OCI-LY1 (cell line): ENCODE measurements around the gene LDAH.

Experiments
- H2AFZ ChIP-seq: fragments of 200-600 bp; sonication (generic), shearing (Covaris generic); 2 replicates; pipeline ENCODE4 v1.6.0; 2014; ENCODE audit warnings: antibody characterized with exemption, mild to moderate bottlenecking, low read length
- H3F3A ChIP-seq: fragments of 200-600 bp; sonication (generic), shearing (Covaris generic); 2 replicates; pipeline ENCODE4 v1.6.0; 2014; ENCODE audit warnings: mild to moderate bottlenecking, antibody characterized with exemption, low read length, moderate library complexity; ENCODE audit not compliant: insufficient read depth
- H3K27ac ChIP-seq: fragments of 200-600 bp; sonication (generic); 2 replicates; pipeline ENCODE4 v1.5.1; 2014; ENCODE audit warnings: low read length, mixed run types, mild to moderate bottlenecking, low read depth; ENCODE audit not compliant: poor library complexity, severe bottlenecking
- H3K27me3 ChIP-seq: fragments of 200-600 bp; sonication (generic); 2 replicates; pipeline ENCODE4 v1.6.0; 2014; ENCODE audit warnings: antibody characterized with exemption, mild to moderate bottlenecking, low read length, moderate library complexity; ENCODE audit not compliant: insufficient read depth
- H3K36me3 ChIP-seq: fragments of 200-600 bp; sonication (generic); 2 replicates; pipeline ENCODE4 v1.6.1; 2014; ENCODE audit warnings: mild to moderate bottlenecking, antibody characterized with exemption, low read length, moderate library complexity, mixed read lengths; ENCODE audit not compliant: insufficient read depth
- H3K4me1 ChIP-seq: fragments of 200-600 bp; sonication (generic); 2 replicates; pipeline ENCODE4 v1.5.1; 2014; ENCODE audit warnings: mild to moderate bottlenecking, low read length, moderate library complexity; ENCODE audit not compliant: insufficient read depth, severe bottlenecking
- H3K4me2 ChIP-seq: fragments of 200-600 bp; sonication (generic), shearing (Covaris generic); 2 replicates; pipeline ENCODE4 v1.6.1; 2014; ENCODE audit warnings: low read length
- H3K4me3 ChIP-seq: fragments of 200-600 bp; sonication (generic); 2 replicates; pipeline ENCODE4 v1.5.1; 2014; ENCODE audit warnings: low read length, low read depth, mild to moderate bottlenecking, mixed read lengths; ENCODE audit not compliant: poor library complexity, severe bottlenecking
- H3K79me2 ChIP-seq: fragments of 200-600 bp; shearing (Covaris generic); 2 replicates; pipeline ENCODE4 v1.6.1; 2016; ENCODE audit warnings: mixed run types, low read length, mixed read lengths; ENCODE audit not compliant: insufficient read depth
- H3K9ac ChIP-seq: fragments of 200-600 bp; sonication (generic), shearing (Covaris generic); 2 replicates; pipeline ENCODE4 v1.6.1; 2014; ENCODE audit warnings: mild to moderate bottlenecking, low read length, mixed read lengths
- H3K9me2 ChIP-seq: fragments of 200-600 bp; sonication (generic), shearing (Covaris generic); 2 replicates; pipeline ENCODE4 v1.6.1; 2014; ENCODE audit warnings: low read depth, mild to moderate bottlenecking, low read length, mixed read lengths
- H3K9me3 ChIP-seq: fragments of 200-600 bp; shearing (Covaris generic); 2 replicates; pipeline ENCODE4 v1.6.1; 2014; ENCODE audit warnings: low read length, mixed read lengths
- H4K20me1 ChIP-seq: fragments of 200-600 bp; sonication (generic), shearing (Covaris generic); 2 replicates; pipeline ENCODE4 v1.6.0; 2016; ENCODE audit warnings: mild to moderate bottlenecking, low read length; ENCODE audit not compliant: insufficient read depth
- CTCF ChIP-seq: fragments of 200-600 bp; sonication (generic), shearing (Covaris generic); IDR thresholded peaks from 2 replicates; pipeline ENCODE4 v1.5.1; 2017; ENCODE audit warnings: mild to moderate bottlenecking, antibody characterized with exemption, low read length, moderate library complexity, mixed read lengths
- EZH2 ChIP-seq: fragments of 200-600 bp; sonication (generic), shearing (Covaris generic); IDR thresholded peaks from 2 replicates; pipeline ENCODE4 v1.8.0; 2017; ENCODE audit warnings: borderline replicate concordance, mixed run types, mild to moderate bottlenecking, antibody characterized with exemption, low read length, moderate library complexity, mixed read lengths

LDAH gene

GRCh38 chr2:20766213-20766612 is 56.7 kb downstream of the LDAH start:
- H3K9me2 ChIP-seq = no peaks in the 10 kb centered on the region
- no peaks in the 10 kb centered on the region for H3F3A ChIP-seq
- no peaks in the 10 kb centered on the region for H3K79me2 ChIP-seq
- no peak overlapping the region for H2AFZ ChIP-seq
- no peaks in the 10 kb centered on the region for H3K9me3 ChIP-seq
- no peak overlapping the region for H3K4me3 ChIP-seq
- peaks cover 34% of the 10 kb centered on the region for H3K36me3 ChIP-seq
- no peaks in the 10 kb centered on the region for H3K27me3 ChIP-seq
- no peaks in the 10 kb centered on the region for H4K20me1 ChIP-seq
- peaks cover 19% of the 10 kb centered on the region for H3K4me1 ChIP-seq
- no peak overlapping the region for H3K9ac ChIP-seq
- no peak for TF ChIP-seq EZH2
- TF ChIP-seq CTCF = no peak
- no peak overlapping the region for H3K4me2 ChIP-seq
- no peak overlapping the region for H3K27ac ChIP-seq

- Histone ChIP-seq H4K20me1 (no peaks in the 10 kb centered on the region), H3K9ac (no peak overlapping the region), H3K9me2 (no peaks in the 10 kb centered on the region), H3F3A (no peaks in the 10 kb centered on the region), H3K4me2 (peak overlapping the region; percentile 3; the same call in 1 of the 2 replicates), H3K36me3 (peaks cover 40% of the 10 kb centered on the region), H3K4me1 (peaks cover 19% of the 10 kb centered on the region), H3K9me3 (no peaks in the 10 kb centered on the region), H3K27ac (peak overlapping the region; percentile 66), H3K79me2 (no peaks in the 10 kb centered on the region), H2AFZ (no peak overlapping the region), H3K27me3 (no peaks in the 10 kb centered on the region), H3K4me3 (no peak overlapping the region)
- no peak for TF ChIP-seq EZH2
- TF ChIP-seq CTCF = no peak
Measured at GRCh38 chr2:20762945-20763683, 59.8 kb downstream of the LDAH start.

- no peak for TF ChIP-seq EZH2
- no peak for TF ChIP-seq CTCF
- H3K79me2 ChIP-seq = no peaks in the 10 kb centered on the region
- no peaks in the 10 kb centered on the region for H4K20me1 ChIP-seq
- no peak overlapping the region for H3K4me2 ChIP-seq
- no peak overlapping the region for H3K27ac ChIP-seq
- H3K9me2 ChIP-seq = no peaks in the 10 kb centered on the region
- H3F3A ChIP-seq = no peaks in the 10 kb centered on the region
- peaks cover 24% of the 10 kb centered on the region for H3K36me3 ChIP-seq
- no peak overlapping the region for H2AFZ ChIP-seq
- no peak overlapping the region for H3K9ac ChIP-seq
- no peaks in the 10 kb centered on the region for H3K9me3 ChIP-seq
- H3K27me3 ChIP-seq = no peaks in the 10 kb centered on the region
- peaks cover 17% of the 10 kb centered on the region for H3K4me1 ChIP-seq
- H3K4me3 ChIP-seq = no peak overlapping the region
Measured at GRCh38 chr2:20759487-20759886, 63.4 kb downstream of the LDAH start.
